Testis (tissue), 2 donors: ENCODE data around the gene KLC1.

ENCODE experiments used
- POLR2A ChIP-seq: fragments of 450-650 bp; IDR thresholded peaks from one replicate; pipeline ENCODE4 v1.6.1; 2017; ENCODE audit warnings: antibody characterized with exemption, mild to moderate bottlenecking, moderate library complexity
- TF ChIP-seq, protein P1 (sequence below), 3 experiments: fragments of 450-650 bp in 2 of 3; fragments of 200-600 bp in 1 of 3; sonication (generic) in 1 of 3; IDR thresholded peaks; one replicate each; pipeline ENCODE4 v1.5.1; 2016 to 2019; ENCODE audit warnings: antibody characterized with exemption in 3 of 3, mild to moderate bottlenecking in 2 of 3, moderate library complexity in 1 of 3

GRCh38 chr14:103711516-103712431, 82.8 kb downstream of the KLC1 start:
- TF ChIP-seq, protein P1, sequence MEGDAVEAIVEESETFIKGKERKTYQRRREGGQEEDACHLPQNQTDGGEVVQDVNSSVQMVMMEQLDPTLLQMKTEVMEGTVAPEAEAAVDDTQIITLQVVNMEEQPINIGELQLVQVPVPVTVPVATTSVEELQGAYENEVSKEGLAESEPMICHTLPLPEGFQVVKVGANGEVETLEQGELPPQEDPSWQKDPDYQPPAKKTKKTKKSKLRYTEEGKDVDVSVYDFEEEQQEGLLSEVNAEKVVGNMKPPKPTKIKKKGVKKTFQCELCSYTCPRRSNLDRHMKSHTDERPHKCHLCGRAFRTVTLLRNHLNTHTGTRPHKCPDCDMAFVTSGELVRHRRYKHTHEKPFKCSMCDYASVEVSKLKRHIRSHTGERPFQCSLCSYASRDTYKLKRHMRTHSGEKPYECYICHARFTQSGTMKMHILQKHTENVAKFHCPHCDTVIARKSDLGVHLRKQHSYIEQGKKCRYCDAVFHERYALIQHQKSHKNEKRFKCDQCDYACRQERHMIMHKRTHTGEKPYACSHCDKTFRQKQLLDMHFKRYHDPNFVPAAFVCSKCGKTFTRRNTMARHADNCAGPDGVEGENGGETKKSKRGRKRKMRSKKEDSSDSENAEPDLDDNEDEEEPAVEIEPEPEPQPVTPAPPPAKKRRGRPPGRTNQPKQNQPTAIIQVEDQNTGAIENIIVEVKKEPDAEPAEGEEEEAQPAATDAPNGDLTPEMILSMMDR (IDR thresholded peaks at IDR 0.05) = no peak
- TF ChIP-seq POLR2A = no peak
